Esophagus squamous epithelium (tissue), 4 donors: Measurements from ENCODE around the gene SKP1.

Experiments used
- POLR2A ChIP-seq, 4 donors: fragments of 450-650 bp; IDR thresholded peaks; one replicate each; pipeline ENCODE4 v1.6.1; 2017; ENCODE audit warnings: antibody characterized with exemption in 4 of 4, mild to moderate bottlenecking in 4 of 4, moderate library complexity in 3 of 4
- TF ChIP-seq, protein P1 (sequence below), 6 experiments: fragments of 450-650 bp in 4 of 6; fragments of 200-600 bp in 2 of 6; sonication (generic) in 2 of 6; IDR thresholded peaks; one replicate each; pipeline ENCODE4 v1.5.1; 2016 to 2019; ENCODE audit warnings: antibody characterized with exemption in 6 of 6, mild to moderate bottlenecking in 4 of 6, moderate library complexity in 4 of 6

DNA sequence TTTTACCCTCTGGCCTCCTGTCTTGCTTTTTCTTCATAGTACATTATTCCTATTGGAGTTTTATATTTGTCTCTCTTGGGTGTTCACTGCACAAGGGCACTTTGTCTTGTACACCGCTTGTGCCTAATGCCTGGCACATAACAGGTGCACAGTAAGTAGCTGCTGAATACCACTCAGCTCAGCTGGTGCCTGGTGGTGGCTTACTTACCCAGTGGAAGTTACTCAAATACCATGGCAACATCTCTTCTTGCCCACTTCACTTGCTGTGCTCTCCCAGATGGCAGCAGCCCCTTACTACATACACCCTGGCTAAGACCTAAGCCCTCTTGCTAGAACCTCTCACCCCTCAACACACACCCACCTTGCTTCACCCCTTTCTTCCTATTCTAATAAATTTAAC, 11.3 kb upstream of the SKP1 start:
- TF ChIP-seq, protein P1, sequence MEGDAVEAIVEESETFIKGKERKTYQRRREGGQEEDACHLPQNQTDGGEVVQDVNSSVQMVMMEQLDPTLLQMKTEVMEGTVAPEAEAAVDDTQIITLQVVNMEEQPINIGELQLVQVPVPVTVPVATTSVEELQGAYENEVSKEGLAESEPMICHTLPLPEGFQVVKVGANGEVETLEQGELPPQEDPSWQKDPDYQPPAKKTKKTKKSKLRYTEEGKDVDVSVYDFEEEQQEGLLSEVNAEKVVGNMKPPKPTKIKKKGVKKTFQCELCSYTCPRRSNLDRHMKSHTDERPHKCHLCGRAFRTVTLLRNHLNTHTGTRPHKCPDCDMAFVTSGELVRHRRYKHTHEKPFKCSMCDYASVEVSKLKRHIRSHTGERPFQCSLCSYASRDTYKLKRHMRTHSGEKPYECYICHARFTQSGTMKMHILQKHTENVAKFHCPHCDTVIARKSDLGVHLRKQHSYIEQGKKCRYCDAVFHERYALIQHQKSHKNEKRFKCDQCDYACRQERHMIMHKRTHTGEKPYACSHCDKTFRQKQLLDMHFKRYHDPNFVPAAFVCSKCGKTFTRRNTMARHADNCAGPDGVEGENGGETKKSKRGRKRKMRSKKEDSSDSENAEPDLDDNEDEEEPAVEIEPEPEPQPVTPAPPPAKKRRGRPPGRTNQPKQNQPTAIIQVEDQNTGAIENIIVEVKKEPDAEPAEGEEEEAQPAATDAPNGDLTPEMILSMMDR (IDR thresholded peaks at IDR 0.05): no peak
- TF ChIP-seq POLR2A (IDR thresholded peaks at IDR 0.05): no peak
